Mesenchymal stem cell (in vitro differentiated cells and primary cell): ENCODE results near the gene ADA.

Experiments
- DNase-seq: peaks from one replicate; pipeline ENCODE4 v3.0.0-alpha.2; 2013
- H2AFZ ChIP-seq: one replicate; pipeline ENCODE4 v1.6.1; 2013; ENCODE audit warnings: low read depth, mild to moderate bottlenecking, control low read depth, inconsistent platforms, low read length, moderate library complexity
- H2AK5ac ChIP-seq: 2 replicates; pipeline ENCODE4 v1.6.1; 2013; ENCODE audit warnings: low read length, moderate library complexity, mild to moderate bottlenecking, inconsistent platforms; ENCODE audit not compliant: severe bottlenecking
- H2BK120ac ChIP-seq: one replicate; pipeline ENCODE4 v1.6.1; 2013; ENCODE audit warnings: low read depth, mild to moderate bottlenecking, inconsistent platforms, low read length, moderate library complexity
- H2BK12ac ChIP-seq, 2 experiments: one replicate each; pipeline ENCODE4 v1.6.1; 2013; ENCODE audit warnings: inconsistent platforms in 2 of 2, low read length in 2 of 2, mild to moderate bottlenecking in 2 of 2, moderate library complexity in 2 of 2, control low read depth in 1 of 2
- H2BK15ac ChIP-seq: one replicate; pipeline ENCODE4 v1.6.1; 2013; ENCODE audit warnings: mild to moderate bottlenecking, low read depth, inconsistent platforms; ENCODE audit not compliant: poor library complexity, severe bottlenecking
- H2BK5ac ChIP-seq: 2 replicates; pipeline ENCODE4 v1.6.1; 2013; ENCODE audit warnings: low read depth, mild to moderate bottlenecking, low read length, control low read depth, inconsistent platforms; ENCODE audit not compliant: poor library complexity, severe bottlenecking
- H3K14ac ChIP-seq, 2 experiments: one replicate each; pipeline ENCODE4 v1.6.1; 2013; ENCODE audit warnings: inconsistent platforms in 2 of 2, low read length in 2 of 2, control low read depth in 1 of 2, mild to moderate bottlenecking in 1 of 2, moderate library complexity in 1 of 2
- H3K18ac ChIP-seq, 2 experiments: one replicate each; pipeline ENCODE4 v1.6.1; 2013; ENCODE audit warnings: inconsistent platforms in 2 of 2, low read length in 2 of 2, control low read depth in 1 of 2, low read depth in 1 of 2, mild to moderate bottlenecking in 1 of 2
- H3K23ac ChIP-seq, 2 experiments: one replicate each; pipeline ENCODE4 v1.6.1; 2013; ENCODE audit warnings: inconsistent platforms in 2 of 2, low read length in 2 of 2, mild to moderate bottlenecking in 2 of 2, moderate library complexity in 2 of 2, control low read depth in 1 of 2
- H3K27ac ChIP-seq: 2 replicates; pipeline ENCODE4 v1.5.1; 2013; ENCODE audit warnings: mild to moderate bottlenecking, moderate library complexity, low read length, control low read depth, inconsistent platforms; ENCODE audit not compliant: poor library complexity, severe bottlenecking
- H3K27me3 ChIP-seq, 2 experiments: 2 replicates each; pipeline versions ENCODE4 v1.6.1 to v1.7.0; 2013; ENCODE audit warnings: low read length in 2 of 2, mild to moderate bottlenecking in 2 of 2, moderate library complexity in 2 of 2, control low read depth in 1 of 2, inconsistent platforms in 1 of 2; ENCODE audit not compliant: control insufficient read depth in 1 of 2, insufficient read depth in 1 of 2
- H3K36me3 ChIP-seq, 2 experiments: 2 replicates each; pipeline versions ENCODE4 v1.6.1 to v1.7.0; 2013; ENCODE audit warnings: low read length in 2 of 2, control low read depth in 1 of 2, inconsistent platforms in 1 of 2, low read depth in 1 of 2, mild to moderate bottlenecking in 1 of 2; ENCODE audit not compliant: insufficient read depth in 2 of 2, control insufficient read depth in 1 of 2
- H3K4ac ChIP-seq, 2 experiments: one replicate each; pipeline ENCODE4 v1.6.1; 2013; ENCODE audit warnings: inconsistent platforms in 2 of 2, low read length in 2 of 2, mild to moderate bottlenecking in 2 of 2, moderate library complexity in 2 of 2, control low read depth in 1 of 2, low read depth in 1 of 2
- H3K4me1 ChIP-seq: 2 replicates; pipeline ENCODE4 v1.6.1; 2013; ENCODE audit warnings: low read depth, low read length, control low read depth; ENCODE audit not compliant: control insufficient read depth, insufficient read depth
- H3K4me2 ChIP-seq: 2 replicates; pipeline ENCODE4 v1.6.1; 2013; ENCODE audit warnings: low read length, mild to moderate bottlenecking, inconsistent platforms; ENCODE audit not compliant: poor library complexity, severe bottlenecking
- H3K4me3 ChIP-seq, 2 experiments: 2 replicates each; pipeline versions ENCODE4 v1.5.1 to v1.7.0; 2013; ENCODE audit warnings: low read length in 2 of 2, mild to moderate bottlenecking in 2 of 2, control low read depth in 1 of 2, low read depth in 1 of 2; ENCODE audit not compliant: insufficient read depth in 1 of 2
- H3K79me1 ChIP-seq: replicated peaks from 2 replicates; pipeline ENCODE4 v1.6.1; 2013; ENCODE audit warnings: mild to moderate bottlenecking, control low read depth, low read length, inconsistent platforms; ENCODE audit not compliant: poor library complexity, severe bottlenecking
- H3K9ac ChIP-seq: 2 replicates; pipeline ENCODE4 v1.7.0; 2013; ENCODE audit warnings: mild to moderate bottlenecking, low read length, moderate library complexity
- H3K9me3 ChIP-seq: 2 replicates; pipeline ENCODE4 v1.7.0; 2013; ENCODE audit warnings: mild to moderate bottlenecking, low read length; ENCODE audit not compliant: control insufficient read depth
- H4K8ac ChIP-seq: one replicate; pipeline ENCODE4 v1.6.1; 2013; ENCODE audit warnings: inconsistent platforms, mild to moderate bottlenecking, low read length, moderate library complexity
- H4K91ac ChIP-seq: one replicate; pipeline ENCODE4 v1.6.1; 2013; ENCODE audit warnings: mild to moderate bottlenecking, low read length, inconsistent platforms
- WGBS: methylation state at CpG from one replicate; pipeline ENCODE4 v1.1.7; 2013; ENCODE audit warnings: mixed read lengths; 5-methylcytosine and 5-hydroxymethylcytosine counted together

Gene ADA

GRCh38 chr20:44613575-44613974 is 37.9 kb downstream of the ADA start:
- DNase-seq = no peak
- Histone ChIP-seq H3K9ac (no peak overlapping the region), H2BK15ac (no peak overlapping the region), H4K8ac (no peak overlapping the region), H3K18ac (no peak overlapping the region), H2BK12ac (no peak overlapping the region), H2BK5ac (no peak overlapping the region), H4K91ac (no peak overlapping the region), H3K36me3 (peaks cover 45 to 71% of the 10 kb centered on the region in 2 experiments), H3K27me3 (no peaks in the 10 kb centered on the region), H3K4ac (no peak overlapping the region), H3K4me3 (no peak overlapping the region), H2AK5ac (no peak overlapping the region), H3K14ac (no peak overlapping the region), H2BK120ac (no peak overlapping the region), H3K4me2 (no peak overlapping the region), H3K4me1 (peaks cover 18% of the 10 kb centered on the region), H3K23ac (no peak overlapping the region), H3K9me3 (no peaks in the 10 kb centered on the region), H2AFZ (no peak overlapping the region), H3K27ac (no peak overlapping the region), H3K79me1 (peaks cover 2% of the 10 kb centered on the region)
- WGBS = 95% methylated on average over 5 of the region's 5 CpGs

GRCh38 chr20:44610313-44610962 is 41.1 kb downstream of the ADA start:
- Histone ChIP-seq H3K27me3 (no peaks in the 10 kb centered on the region), H3K27ac (no peak overlapping the region), H3K14ac (no peak overlapping the region), H3K4ac (no peak overlapping the region), H2BK12ac (peak overlapping the region in 1 of 2 experiments; percentile 3), H2BK5ac (no peak overlapping the region), H3K9ac (peak overlapping the region; percentile 77), H3K23ac (no peak overlapping the region), H2BK15ac (no peak overlapping the region), H3K79me1 (peaks cover 2% of the 10 kb centered on the region), H3K4me1 (peaks cover 13% of the 10 kb centered on the region), H3K4me3 (no peak overlapping the region), H2AFZ (no peak overlapping the region), H3K9me3 (no peaks in the 10 kb centered on the region), H2BK120ac (no peak overlapping the region), H2AK5ac (no peak overlapping the region), H4K8ac (no peak overlapping the region), H3K18ac (no peak overlapping the region), H3K4me2 (no peak overlapping the region), H4K91ac (no peak overlapping the region), H3K36me3 (peaks cover 17 to 47% of the 10 kb centered on the region in 2 experiments)
- WGBS = no CpG with 5 or more reads among the region's 1 CpG
- no peak for DNase-seq

- WGBS = 46% methylated on average over 24 of the region's 25 CpGs
- peak overlapping the region; percentile 94 for H4K8ac ChIP-seq
- peak overlapping the region; percentile 21 for H2AFZ ChIP-seq
- H3K27me3 ChIP-seq = no peaks in the 10 kb centered on the region
- H3K27ac ChIP-seq = peak overlapping the region; percentile 7
- H3K14ac ChIP-seq = no peak overlapping the region
- peak overlapping the region in 1 of 2 experiments; percentile 57 for H3K4me3 ChIP-seq
- H4K91ac ChIP-seq = peak overlapping the region; percentile 84
- H2BK5ac ChIP-seq = no peak overlapping the region
- H3K79me1 ChIP-seq = peaks cover 2% of the 10 kb centered on the region
- H3K4me1 ChIP-seq = peaks cover 8% of the 10 kb centered on the region
- no peak overlapping the region for H2BK120ac ChIP-seq
- peak overlapping the region; percentile 15 to 76 for H3K4ac ChIP-seq
- H2BK15ac ChIP-seq = no peak overlapping the region
- peak overlapping the region; percentile 38 to 52 for H3K18ac ChIP-seq
- H3K4me2 ChIP-seq = peak overlapping the region; percentile 37
- peak; percentile 86 for DNase-seq
- no peaks in the 10 kb centered on the region for H3K9me3 ChIP-seq
- H2AK5ac ChIP-seq = no peak overlapping the region
- H3K9ac ChIP-seq = peak overlapping the region; percentile 77
- H3K36me3 ChIP-seq = peaks cover 10 to 41% of the 10 kb centered on the region in 2 experiments
- peak overlapping the region in 1 of 2 experiments; percentile 3 for H2BK12ac ChIP-seq
- H3K23ac ChIP-seq = no peak overlapping the region
These were observed 41.8 kb downstream of the ADA start for GRCh38 chr20:44609516-44610312.

GRCh38 chr20:44609006-44609515 is 42.4 kb downstream of the ADA start:
- WGBS = 88% methylated on average over 9 of the region's 9 CpGs

More at GRCh38 chr20:44609006-44609515, 42.4 kb downstream of the ADA start:
- peak overlapping the region; percentile 77 for H3K9ac ChIP-seq
- H3K4me3 ChIP-seq = peak overlapping the region in 1 of 2 experiments; percentile 57
- H2AFZ ChIP-seq = no peak overlapping the region
- H3K79me1 ChIP-seq = peaks cover 3% of the 10 kb centered on the region
- H2BK12ac ChIP-seq = no peak overlapping the region
- H3K23ac ChIP-seq = no peak overlapping the region
- H4K91ac ChIP-seq = no peak overlapping the region
- H3K14ac ChIP-seq = no peak overlapping the region
- H2BK5ac ChIP-seq = no peak overlapping the region
- peak overlapping the region in 1 of 2 experiments; percentile 52 for H3K18ac ChIP-seq
- H4K8ac ChIP-seq = peak overlapping the region; percentile 94
- H3K4ac ChIP-seq = no peak overlapping the region
- H3K36me3 ChIP-seq = peaks cover 5 to 40% of the 10 kb centered on the region in 2 experiments
- H2AK5ac ChIP-seq = no peak overlapping the region
- DNase-seq = no peak
- H3K9me3 ChIP-seq = no peaks in the 10 kb centered on the region
- H3K4me1 ChIP-seq = peaks cover 8% of the 10 kb centered on the region
- no peak overlapping the region for H3K27ac ChIP-seq
- H2BK15ac ChIP-seq = peak overlapping the region; percentile 37
- H3K27me3 ChIP-seq = no peaks in the 10 kb centered on the region
- no peak overlapping the region for H3K4me2 ChIP-seq
- no peak overlapping the region for H2BK120ac ChIP-seq
